ENCODE data around the gene WIPF2. TPM values are rescaled to one million over a fixed set of nuclear protein-coding genes. Genes with fewer than 3 reads are reported as not detected.

Gene WIPF2
- total RNA-seq, 1 donor from 2014 or later, result 13.9 TPM

DNA sequence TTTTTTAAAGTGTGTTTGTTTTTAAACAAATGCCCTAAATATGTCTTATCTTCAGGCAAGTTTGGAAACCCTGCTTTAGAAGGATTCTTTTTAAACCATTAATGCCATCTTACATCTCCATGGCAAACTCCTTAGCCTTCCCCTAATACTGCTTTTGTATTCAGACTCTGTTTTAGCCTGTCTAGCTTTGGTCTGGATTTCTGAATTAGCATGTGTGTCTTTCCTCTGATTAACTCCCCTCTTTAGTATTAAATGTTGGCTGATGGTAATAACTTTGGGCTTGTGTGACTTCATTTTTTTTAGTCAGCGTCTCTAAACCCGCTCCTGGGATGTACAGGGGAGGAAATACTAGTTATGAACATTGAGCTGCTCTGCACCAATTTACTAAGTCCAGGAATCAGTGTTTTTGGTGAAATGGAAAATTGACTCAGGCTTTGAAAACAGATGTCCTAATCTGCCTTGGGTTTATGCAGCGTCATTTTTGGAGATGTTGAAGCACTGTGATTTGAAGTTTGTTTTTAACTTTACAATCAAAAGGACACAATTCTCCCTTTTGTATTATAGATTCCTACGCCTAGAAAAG is 22.2 kb downstream of the WIPF2 start:
- H3K36me3 ChIP-seq (ENCODE audit: control insufficient read depth, insufficient read depth, low read length), result peaks cover 1% of the 10 kb centered on the region
- no peak for DNase-seq (ENCODE audit: low read depth)
- no peaks in the 10 kb centered on the region for H3K27me3 ChIP-seq (ENCODE audit: control insufficient read depth, insufficient read depth, low read length)
- TF ChIP-seq, protein P1, sequence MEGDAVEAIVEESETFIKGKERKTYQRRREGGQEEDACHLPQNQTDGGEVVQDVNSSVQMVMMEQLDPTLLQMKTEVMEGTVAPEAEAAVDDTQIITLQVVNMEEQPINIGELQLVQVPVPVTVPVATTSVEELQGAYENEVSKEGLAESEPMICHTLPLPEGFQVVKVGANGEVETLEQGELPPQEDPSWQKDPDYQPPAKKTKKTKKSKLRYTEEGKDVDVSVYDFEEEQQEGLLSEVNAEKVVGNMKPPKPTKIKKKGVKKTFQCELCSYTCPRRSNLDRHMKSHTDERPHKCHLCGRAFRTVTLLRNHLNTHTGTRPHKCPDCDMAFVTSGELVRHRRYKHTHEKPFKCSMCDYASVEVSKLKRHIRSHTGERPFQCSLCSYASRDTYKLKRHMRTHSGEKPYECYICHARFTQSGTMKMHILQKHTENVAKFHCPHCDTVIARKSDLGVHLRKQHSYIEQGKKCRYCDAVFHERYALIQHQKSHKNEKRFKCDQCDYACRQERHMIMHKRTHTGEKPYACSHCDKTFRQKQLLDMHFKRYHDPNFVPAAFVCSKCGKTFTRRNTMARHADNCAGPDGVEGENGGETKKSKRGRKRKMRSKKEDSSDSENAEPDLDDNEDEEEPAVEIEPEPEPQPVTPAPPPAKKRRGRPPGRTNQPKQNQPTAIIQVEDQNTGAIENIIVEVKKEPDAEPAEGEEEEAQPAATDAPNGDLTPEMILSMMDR (IDR thresholded peaks at IDR 0.05; ENCODE audit: insufficient read depth, low read length, poor library complexity, severe bottlenecking), result no peak
- H3K4me3 ChIP-seq (ENCODE audit: low read depth, low read length), result no peak overlapping the region

DNA sequence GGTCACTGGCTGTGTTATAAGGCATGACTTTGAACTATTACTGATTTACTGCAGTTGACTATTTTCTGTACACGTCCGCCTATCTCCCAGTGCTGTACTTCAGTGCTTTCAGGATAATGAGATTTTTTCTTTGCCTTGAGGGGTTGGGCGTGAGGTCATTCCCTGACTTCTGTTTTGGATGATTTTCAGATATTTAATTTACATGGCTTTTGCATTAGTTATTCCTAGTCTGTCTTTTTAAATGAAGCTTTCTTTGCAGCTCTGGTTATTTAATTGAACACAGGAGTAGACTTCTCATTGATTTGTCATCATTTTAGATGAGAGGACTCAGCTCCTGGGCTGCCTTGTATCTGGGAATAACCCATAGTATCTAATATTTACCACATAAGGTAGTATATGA is 23.7 kb downstream of the WIPF2 start:
- DNase-seq (ENCODE audit: low read depth), result no peak
- no peak overlapping the region for H3K4me3 ChIP-seq (ENCODE audit: low read depth, low read length)
- H3K27me3 ChIP-seq (ENCODE audit: control insufficient read depth, insufficient read depth, low read length), result no peaks in the 10 kb centered on the region
- TF ChIP-seq, protein P1 (IDR thresholded peaks at IDR 0.05; ENCODE audit: insufficient read depth, low read length, poor library complexity, severe bottlenecking), result no peak
- H3K36me3 ChIP-seq (ENCODE audit: control insufficient read depth, insufficient read depth, low read length), result peaks cover 1% of the 10 kb centered on the region

DNA sequence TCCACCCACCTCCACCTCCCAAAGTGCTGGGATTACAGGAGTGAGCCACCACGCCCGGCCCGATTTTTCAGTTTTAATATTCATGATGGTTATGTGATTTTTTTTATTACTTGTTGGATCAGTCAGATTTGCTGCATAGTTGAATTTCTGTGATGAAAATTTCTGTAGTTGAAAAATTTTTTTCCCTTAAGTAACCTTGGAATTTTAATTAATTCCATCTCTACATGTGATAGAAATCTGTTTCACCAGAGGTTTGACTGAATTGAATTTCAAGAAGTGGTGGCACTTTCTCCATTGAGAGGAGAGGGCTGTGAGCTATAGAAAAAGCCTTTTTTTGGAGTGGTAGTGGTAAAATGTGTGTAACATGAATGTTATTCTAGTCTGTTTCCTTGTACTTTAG is 24.7 kb downstream of the WIPF2 start:
- Histone ChIP-seq H3K4me3 (ENCODE audit: low read depth, low read length) (no peak overlapping the region), H3K27me3 (ENCODE audit: control insufficient read depth, insufficient read depth, low read length) (no peaks in the 10 kb centered on the region), H3K36me3 (ENCODE audit: control insufficient read depth, insufficient read depth, low read length) (peaks cover 1% of the 10 kb centered on the region)
- DNase-seq (ENCODE audit: low read depth), result no peak
- TF ChIP-seq, protein P1 (IDR thresholded peaks at IDR 0.05; ENCODE audit: insufficient read depth, low read length, poor library complexity, severe bottlenecking), result no peak

DNA sequence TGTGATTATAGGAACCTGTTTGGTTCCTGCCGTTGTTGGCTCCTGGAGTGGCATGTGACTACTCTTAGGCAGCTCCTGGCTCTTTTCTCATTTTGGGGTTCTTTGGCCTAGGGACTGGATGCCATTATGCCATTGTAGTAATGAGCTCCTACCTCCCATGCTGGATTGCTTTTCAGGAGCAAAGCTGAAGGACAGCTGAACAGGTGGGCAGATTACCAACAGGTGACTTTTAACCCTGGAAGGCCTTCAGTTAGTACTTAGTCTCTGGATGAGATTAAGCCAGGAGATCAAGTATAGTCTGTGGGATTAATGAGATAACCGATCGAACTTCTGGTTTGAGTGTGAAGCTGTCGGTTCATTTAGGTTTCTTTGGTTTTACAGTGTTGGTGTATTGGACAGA is 25.2 kb downstream of the WIPF2 start:
- no peak for DNase-seq (ENCODE audit: low read depth)
- Histone ChIP-seq H3K36me3 (ENCODE audit: control insufficient read depth, insufficient read depth, low read length) (peaks cover 1% of the 10 kb centered on the region), H3K27me3 (ENCODE audit: control insufficient read depth, insufficient read depth, low read length) (no peaks in the 10 kb centered on the region), H3K4me3 (ENCODE audit: low read depth, low read length) (no peak overlapping the region)
- TF ChIP-seq, protein P1 (IDR thresholded peaks at IDR 0.05; ENCODE audit: insufficient read depth, low read length, poor library complexity, severe bottlenecking), result no peak

DNA sequence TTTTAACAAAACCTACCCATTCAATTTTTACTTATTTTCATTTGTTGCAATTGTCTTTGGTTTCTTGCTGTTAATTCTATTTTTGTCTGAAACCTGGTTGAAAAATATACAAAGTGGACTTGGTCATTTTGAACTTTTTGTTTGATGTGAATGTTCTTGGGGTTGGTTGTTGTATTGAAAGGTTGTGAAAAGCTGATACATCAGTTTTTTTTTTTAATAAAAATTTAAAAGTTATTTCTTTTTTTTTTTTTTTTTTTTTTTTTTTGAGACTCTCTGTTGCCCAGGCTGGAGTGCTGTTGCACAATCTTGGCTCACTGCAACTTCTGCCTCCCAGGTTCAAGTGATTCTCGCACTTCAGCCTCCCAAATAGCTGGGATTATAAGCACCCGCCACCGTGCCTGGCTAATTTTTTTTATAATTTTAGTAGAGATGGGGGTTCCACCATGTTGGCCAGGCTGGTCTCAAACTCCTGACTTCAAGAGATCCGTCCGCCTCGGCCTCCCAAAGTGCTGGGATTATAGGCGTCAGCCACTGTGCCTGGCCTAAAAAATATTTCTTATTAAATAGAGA is 28.9 kb downstream of the WIPF2 start:
- TF ChIP-seq, protein P1 (IDR thresholded peaks at IDR 0.05; ENCODE audit: insufficient read depth, low read length, poor library complexity, severe bottlenecking), result no peak
- Histone ChIP-seq H3K4me3 (ENCODE audit: low read depth, low read length) (no peak overlapping the region), H3K36me3 (ENCODE audit: control insufficient read depth, insufficient read depth, low read length) (peaks cover 1% of the 10 kb centered on the region), H3K27me3 (ENCODE audit: control insufficient read depth, insufficient read depth, low read length) (no peaks in the 10 kb centered on the region)
- DNase-seq (ENCODE audit: low read depth), result no peak

DNA sequence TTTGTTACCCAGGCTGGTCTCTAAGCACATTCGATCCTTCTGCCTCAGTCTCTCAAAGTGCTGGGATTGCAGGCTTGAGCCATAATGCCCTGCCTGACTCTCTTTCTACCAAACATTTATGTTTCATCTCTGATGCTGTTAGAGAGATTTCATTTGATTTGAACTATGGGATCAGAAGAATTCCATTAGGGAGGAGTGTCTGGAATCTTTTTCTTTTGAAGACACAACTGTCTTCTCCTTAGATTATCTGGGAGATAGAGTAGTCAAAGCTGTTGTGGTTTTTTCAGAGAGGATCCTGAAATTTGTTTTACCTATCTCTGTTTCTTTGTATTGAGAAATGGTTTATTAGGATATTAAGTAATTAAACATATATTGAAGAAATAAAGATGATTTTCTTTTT is 29.4 kb downstream of the WIPF2 start:
- Histone ChIP-seq H3K27me3 (ENCODE audit: control insufficient read depth, insufficient read depth, low read length) (no peaks in the 10 kb centered on the region), H3K4me3 (ENCODE audit: low read depth, low read length) (no peak overlapping the region), H3K36me3 (ENCODE audit: control insufficient read depth, insufficient read depth, low read length) (peaks cover 1% of the 10 kb centered on the region)
- TF ChIP-seq, protein P1 (IDR thresholded peaks at IDR 0.05; ENCODE audit: insufficient read depth, low read length, poor library complexity, severe bottlenecking), result no peak
- DNase-seq (ENCODE audit: low read depth), result no peak

Measured in kidney epithelial cell (primary cell).